HepG2 (cell line): Measurements from ENCODE around the gene ACP7. TPM values are rescaled to one million over a fixed set of nuclear protein-coding genes. Genes with fewer than 3 reads are reported as not detected.
A peak's percentile ranks its signal among the peaks of the same experiment; 100 is the strongest.

Experiments
- ATAC-seq: fragments of 200-7000 bp; cut with Tn5 transposase; 3 replicates; pipeline ENCODE4 v1.9.1; 2020; ENCODE audit warnings: mild to moderate bottlenecking, moderate library complexity
- BruUV-seq: library from RNA; stranded (reverse); fragments of 400-500 nt; replicated peaks from 2 replicates; lab custom pipeline; 2021; lab: Mats Ljungman, UMichigan
- CTCF ChIA-PET: fragments of 300-600 bp; formaldehyde crosslinking; extraction: SDS; loops from one replicate; lab custom pipeline; 2021; ENCODE audit warnings: low total read pairs, inconsistent platforms, low intra/inter-chr PET ratio; lab: Yijun Ruan, JAX
- POLR2A ChIA-PET: fragments of 350-600 bp; sonication (Branson Sonifier 250); formaldehyde crosslinking; loops from one replicate; lab custom pipeline; 2020; ENCODE audit warnings: antibody characterized with exemption, inconsistent platforms; lab: Yijun Ruan, JAX
- DNase-seq: peaks from one replicate; pipeline ENCODE4 v3.0.0-alpha.2; 2015; ENCODE audit warnings: low spot score
- FAIRE-seq: peaks from 3 replicates; lab custom pipeline; 2011; peaks lifted over from hg19 to GRCh38; lab: Jason Lieb, UNC
- H2AFZ ChIP-seq: one replicate; pipeline ENCODE4 v1.6.1; 2011; ENCODE audit warnings: low read length, inconsistent platforms
- H3K27ac ChIP-seq: fragments of 300-600 bp; 3 replicates; pipeline ENCODE4 v1.8.0; 2011; ENCODE audit warnings: mixed run types, mild to moderate bottlenecking, mixed read lengths, low read length, inconsistent platforms; ENCODE audit not compliant: insufficient read depth; ENCODE audit errors: extremely low read length
- H3K27me3 ChIP-seq, 2 experiments: fragments of 200-600 bp in 1 of 2; 2 replicates in 1 of 2; 3 replicates in 1 of 2; pipeline versions ENCODE4 v1.6.0 to v1.8.0; 2011; ENCODE audit warnings: low read length in 2 of 2, mild to moderate bottlenecking in 2 of 2, moderate library complexity in 2 of 2, inconsistent platforms in 1 of 2; ENCODE audit not compliant: insufficient read depth in 2 of 2, control insufficient read depth in 1 of 2
- H3K36me3 ChIP-seq, 2 experiments: fragments of 200-600 bp in 1 of 2; replicated peaks in 1 of 2; 2 replicates in 1 of 2; 3 replicates in 1 of 2; pipeline versions ENCODE4 v1.5.1 to v1.8.0; 2011; ENCODE audit warnings: low read length in 2 of 2, inconsistent platforms in 1 of 2; ENCODE audit not compliant: insufficient read depth in 2 of 2, control insufficient read depth in 1 of 2
- H3K4me1 ChIP-seq: 2 replicates; pipeline ENCODE4 v1.5.1; 2012; ENCODE audit warnings: low read length, inconsistent platforms; ENCODE audit not compliant: insufficient read depth
- H3K4me2 ChIP-seq: 2 replicates; pipeline ENCODE4 v1.6.0; 2011; ENCODE audit warnings: low read depth, low read length, inconsistent platforms
- H3K4me3 ChIP-seq, 3 experiments: fragments of 200-600 bp in 1 of 3; sonication (generic), shearing (Covaris generic) in 1 of 3; replicated peaks in 1 of 3; 2 replicates each; pipeline ENCODE4 v1.5.1; 2011 to 2016; ENCODE audit warnings: low read length in 3 of 3, inconsistent platforms in 2 of 3, low read depth in 2 of 3, mild to moderate bottlenecking in 2 of 3, control low read depth in 1 of 3, mixed read lengths in 1 of 3; ENCODE audit not compliant: insufficient read depth in 1 of 3
- H3K79me2 ChIP-seq: one replicate; pipeline ENCODE4 v1.6.1; 2011; ENCODE audit warnings: low read length, inconsistent platforms; ENCODE audit not compliant: insufficient read depth
- H3K9ac ChIP-seq: 2 replicates; pipeline ENCODE4 v1.6.0; 2011; ENCODE audit warnings: mild to moderate bottlenecking, low read depth, low read length, inconsistent platforms; ENCODE audit not compliant: insufficient read depth
- H3K9me3 ChIP-seq: 2 replicates; pipeline ENCODE4 v1.5.1; 2012; ENCODE audit warnings: mild to moderate bottlenecking, low read length
- H4K20me1 ChIP-seq: 2 replicates; pipeline ENCODE4 v1.6.0; 2011; ENCODE audit warnings: inconsistent platforms, mild to moderate bottlenecking, low read length, moderate library complexity; ENCODE audit not compliant: insufficient read depth
- BCL3 ChIP-seq: sonication (generic); formaldehyde crosslinking; IDR thresholded peaks from 2 replicates; pipeline ENCODE4 v1.5.1; 2020; ENCODE audit warnings: mild to moderate bottlenecking, missing genetic modification reagents, moderate library complexity
- EED ChIP-seq: sonication (generic); formaldehyde crosslinking; IDR thresholded peaks from 2 replicates; pipeline ENCODE4 v1.5.0; 2020; ENCODE audit warnings: mild to moderate bottlenecking, missing genetic modification reagents
- HDAC2 ChIP-seq: sonication (generic); formaldehyde crosslinking; IDR thresholded peaks from 2 replicates; pipeline ENCODE4 v1.4.0; 2020; ENCODE audit warnings: missing genetic modification reagents
- MED13 ChIP-seq: sonication (generic); formaldehyde crosslinking; IDR thresholded peaks from 2 replicates; pipeline ENCODE4 v1.5.0; 2020; ENCODE audit warnings: missing genetic modification reagents
- PLRG1 ChIP-seq: fragments of 450-650 bp; conservative IDR thresholded peaks from 2 replicates; pipeline ENCODE4 v1.6.1; 2016
- SIX4 ChIP-seq: sonication (generic); formaldehyde crosslinking; IDR thresholded peaks from 2 replicates; pipeline ENCODE4 v1.4.0; 2020; ENCODE audit warnings: missing genetic modification reagents
- SMAD3 ChIP-seq: sonication (generic); formaldehyde crosslinking; IDR thresholded peaks from 2 replicates; pipeline ENCODE4 v1.4.0; 2020; ENCODE audit warnings: missing genetic modification reagents
- YEATS4 ChIP-seq: sonication (generic); formaldehyde crosslinking; IDR thresholded peaks from 2 replicates; pipeline ENCODE4 v1.4.0; 2020; ENCODE audit warnings: missing genetic modification reagents, borderline replicate concordance
- ZMYM3 ChIP-seq: sonication (generic); formaldehyde crosslinking; IDR thresholded peaks from 2 replicates; pipeline ENCODE4 v1.5.1; 2020; ENCODE audit warnings: mild to moderate bottlenecking, missing genetic modification reagents
- ZNF468 ChIP-seq: sonication (generic); formaldehyde crosslinking; IDR thresholded peaks from 2 replicates; pipeline ENCODE4 v1.8.0; 2022; ENCODE audit warnings: mild to moderate bottlenecking, moderate library complexity, missing genetic modification reagents
- ZNF766 ChIP-seq: sonication (generic); formaldehyde crosslinking; IDR thresholded peaks from 2 replicates; pipeline ENCODE4 v1.5.0; 2020; ENCODE audit warnings: missing genetic modification reagents, borderline replicate concordance
- ZNF768 ChIP-seq: sonication (generic); formaldehyde crosslinking; IDR thresholded peaks from 2 replicates; pipeline ENCODE4 v1.4.0; 2020; ENCODE audit warnings: missing genetic modification reagents
- ZNF800 ChIP-seq: sonication (generic); formaldehyde crosslinking; IDR thresholded peaks from 2 replicates; pipeline ENCODE4 v1.4.0; 2020; ENCODE audit warnings: missing genetic modification reagents
- WGBS: methylation state at CpG from one replicate; pipeline ENCODE4 v1.1.6; 2017; ENCODE audit warnings: low lambda C conversion rate; 5-methylcytosine and 5-hydroxymethylcytosine counted together
- in situ Hi-C: cut with HindIII; loops from 2 replicates; pipeline ENCODE4 v1.10.0; 2017; ENCODE audit warnings: low pct_unique_long_range_greater_than_20kb; ENCODE audit not compliant: extremely low pct_ligation_motif_present
- intact Hi-C: fragments of 100-400 bp; cut with micrococcal nuclease; formaldehyde crosslinking; loops from one replicate; pipeline ENCODE4 v1.10.0; 2022; ENCODE audit not compliant: unreplicated experiment
- polyA plus RNA-seq, 8 experiments: library from polyadenylated mRNA; depleted of rRNA in 3 of 8; stranded (reverse) in 7 of 8; unstranded in 1 of 8; fragments of >200 nt; fragmentation: Illumina TruSeq in 4 of 8; extraction: Trizol in 4 of 8; gene quantifications; 2 replicates each; pipeline versions ENCODE4 v1.2.1 to v1.2.3, GENCODE V29; 2011 to 2016; ENCODE audit warnings: low read depth in 4 of 8, missing spikeins in 1 of 8, mixed read lengths in 1 of 8; ENCODE audit not compliant: insufficient read depth in 1 of 8
- total RNA-seq, 5 experiments: library from RNA; depleted of rRNA; stranded (reverse); fragments of >200 nt; fragmentation: Illumina TruSeq; extraction: Trizol; gene quantifications; 2 replicates each; pipeline ENCODE4 v1.2.3, GENCODE V29; 2016; ENCODE audit warnings: low read depth in 1 of 5

The ACP7 gene
- total and polyA plus RNA-seq, 2 of the 13 experiments (the other 11 are each of a cell fraction or from before 2014, with no cell fraction given): not detected

- TF ChIP-seq EED (CRISPR knock-in tag): no peak
These were observed 44.9 kb downstream of the ACP7 start (continued) for GRCh38 chr19:39129116-39129515.

GRCh38 chr19:39130337-39131254 lies 46.4 kb downstream of the ACP7 start:
- intact Hi-C loops: no loop called here
- in situ Hi-C loops: no loop called here
- H4K20me1 ChIP-seq: peaks cover 41% of the 10 kb centered on the region
- no peak overlapping the region for H3K4me3 ChIP-seq
- no peak for DNase-seq
- no peak overlapping the region for H3K4me2 ChIP-seq
- no peaks in the 10 kb centered on the region for H3K9me3 ChIP-seq
- ATAC-seq: no peak
- H3K79me2 ChIP-seq: peaks cover 90% of the 10 kb centered on the region
- ChIA-PET POLR2A (interaction anchor here (3.0 kb wide), 1 partner anchor 15 kb away, joined by 13 read pairs; no protein-coding TSS in a partner anchor), CTCF (no interaction called here)
- WGBS: 96% methylated on average over 20 of the region's 22 CpGs
- H3K27ac ChIP-seq: no peak overlapping the region
- no TSS peak for BruUV-seq
- TF ChIP-seq SMAD3 (CRISPR knock-in tag): no peak
- peak; percentile 94 for TF ChIP-seq ZNF768 (CRISPR knock-in tag)
- TF ChIP-seq ZMYM3 (CRISPR knock-in tag): peak; percentile 49
- peaks cover 28% of the 10 kb centered on the region for H3K4me1 ChIP-seq
- no peak overlapping the region for H2AFZ ChIP-seq
- H3K27me3 ChIP-seq: no peaks in the 10 kb centered on the region
- H3K9ac ChIP-seq: no peak overlapping the region
- no peak for FAIRE-seq
- peaks cover 2 to 7% of the 10 kb centered on the region in 2 experiments; a peak in 1 of 5 replicates for H3K36me3 ChIP-seq

GRCh38 chr19:39131255-39131755 lies 47.1 kb downstream of the ACP7 start:
- no peak overlapping the region for H3K4me2 ChIP-seq
- peaks cover 92% of the 10 kb centered on the region for H3K79me2 ChIP-seq
- no peaks in the 10 kb centered on the region for H3K27me3 ChIP-seq
- no peak for DNase-seq
- no peak for FAIRE-seq
- in situ Hi-C loops: no loop called here
- CTCF ChIA-PET: no interaction called here
- no peak overlapping the region for H2AFZ ChIP-seq
- peaks cover 41% of the 10 kb centered on the region for H4K20me1 ChIP-seq
- no peak overlapping the region for H3K27ac ChIP-seq
- no peak for ATAC-seq
- H3K9ac ChIP-seq: no peak overlapping the region
- BruUV-seq: no TSS peak
- H3K4me1 ChIP-seq: peaks cover 28% of the 10 kb centered on the region
- no peaks in the 10 kb centered on the region for H3K9me3 ChIP-seq
- WGBS: 99% methylated on average over 7 of the region's 18 CpGs
- H3K36me3 ChIP-seq: peaks cover 2 to 12% of the 10 kb centered on the region in 2 experiments; a peak in 1 of 5 replicates
- H3K4me3 ChIP-seq: no peak overlapping the region
- POLR2A ChIA-PET: interaction anchor here (3.0 kb wide), 1 partner anchor 14 kb away, joined by 13 read pairs; no protein-coding TSS in a partner anchor
- intact Hi-C loops: no loop called here
- TF ChIP-seq ZNF800 (CRISPR knock-in tag) (no peak), SIX4 (CRISPR knock-in tag) (no peak), BCL3 (CRISPR knock-in tag) (no peak), ZNF468 (CRISPR knock-in tag) (no peak), YEATS4 (no peak), MED13 (no peak), ZNF766 (no peak), HDAC2 (CRISPR knock-in tag) (no peak), PLRG1 (no peak)
